Osteoblast (primary cell): ENCODE data around the gene C11orf42. TPM values are rescaled to one million over a fixed set of nuclear protein-coding genes. Genes with fewer than 3 reads are reported as not detected.

ENCODE experiments used
- DNase-seq: peaks from one replicate; pipeline ENCODE4 v3.0.0; 2011; ENCODE audit warnings: low spot score, mixed read lengths; ENCODE audit not compliant: insufficient read length; ENCODE audit errors: missing footprints
- H2AFZ ChIP-seq: 2 replicates; pipeline ENCODE4 v1.6.0; 2011; ENCODE audit warnings: mild to moderate bottlenecking, low read length
- H3K27ac ChIP-seq: 2 replicates; pipeline ENCODE4 v1.5.1; 2011; ENCODE audit warnings: mild to moderate bottlenecking, low read depth, low read length, moderate library complexity
- H3K27me3 ChIP-seq: 2 replicates; pipeline ENCODE4 v1.6.0; 2012; ENCODE audit warnings: mild to moderate bottlenecking, control low read depth, inconsistent platforms, low read length, moderate library complexity; ENCODE audit not compliant: insufficient read depth
- H3K36me3 ChIP-seq: 2 replicates; pipeline ENCODE4 v1.5.1; 2011; ENCODE audit warnings: mild to moderate bottlenecking, low read length, control low read depth, moderate library complexity; ENCODE audit not compliant: insufficient read depth
- H3K4me1 ChIP-seq: 2 replicates; pipeline ENCODE4 v1.5.1; 2011; ENCODE audit warnings: mild to moderate bottlenecking, low read length, control low read depth, moderate library complexity; ENCODE audit not compliant: insufficient read depth
- H3K4me2 ChIP-seq: 2 replicates; pipeline ENCODE4 v1.6.0; 2011; ENCODE audit warnings: mild to moderate bottlenecking, low read length; ENCODE audit not compliant: insufficient read depth
- H3K4me3 ChIP-seq: fragments of 200-600 bp; sonication (generic); 3 replicates; pipeline ENCODE4 v1.5.1; 2012; ENCODE audit warnings: mild to moderate bottlenecking, low read length, inconsistent platforms; ENCODE audit not compliant: insufficient read depth
- H3K79me2 ChIP-seq: 2 replicates; pipeline ENCODE4 v1.6.0; 2012; ENCODE audit warnings: mild to moderate bottlenecking, low read length, control low read depth, inconsistent platforms; ENCODE audit not compliant: insufficient read depth
- H3K9me3 ChIP-seq: 2 replicates; pipeline ENCODE4 v1.5.1; 2011; ENCODE audit warnings: low read depth, low read length, control low read depth
- H4K20me1 ChIP-seq: 2 replicates; pipeline ENCODE4 v1.6.0; 2012; ENCODE audit warnings: mild to moderate bottlenecking, low read length, control low read depth; ENCODE audit not compliant: insufficient read depth
- CTCF ChIP-seq: IDR thresholded peaks from 2 replicates; pipeline ENCODE4 v1.5.1; 2011; ENCODE audit warnings: mild to moderate bottlenecking, low read depth, low read length, moderate library complexity; ENCODE audit errors: extremely low read depth
- total RNA-seq: library from RNA; depleted of rRNA; stranded (reverse); fragments of >200 nt; gene quantifications from 2 replicates; pipeline ENCODE4 v1.2.3, GENCODE V29; 2012

C11orf42 gene
- total RNA-seq, 1 donor, result not detected

- Histone ChIP-seq H3K4me2 (peak overlapping the region; percentile 96), H3K27me3 (no peaks in the 10 kb centered on the region), H2AFZ (peak overlapping the region; percentile 98), H3K36me3 (no peaks in the 10 kb centered on the region), H4K20me1 (peaks cover 2% of the 10 kb centered on the region), H3K4me1 (peaks cover 11% of the 10 kb centered on the region), H3K9me3 (no peaks in the 10 kb centered on the region), H3K27ac (peak overlapping the region; percentile 93), H3K79me2 (peaks cover 54% of the 10 kb centered on the region), H3K4me3 (peak overlapping the region; percentile 98)
- peak; percentile 82 for DNase-seq
- no peak for TF ChIP-seq CTCF
Observed at GRCh38 chr11:6233984-6234386, 28.6 kb downstream of the C11orf42 start.

GRCh38 chr11:6234387-6235107, 29.2 kb downstream of the C11orf42 start, which contains the start of gene FHIP1B:
FHIP1B (minus strand) TSS chr11:6234636; CDS start chr11:6224516, 10,120 bp downstream.
- Histone ChIP-seq H3K27me3 (no peaks in the 10 kb centered on the region), H4K20me1 (no peaks in the 10 kb centered on the region), H3K27ac (peak within 1 kb of the TSS; percentile 93), H3K79me2 (peaks cover 49% of the 10 kb centered on the region), H2AFZ (peak within 1 kb of the TSS; percentile 100), H3K4me1 (peaks cover 11% of the 10 kb centered on the region), H3K4me2 (peak within 1 kb of the TSS; percentile 97), H3K4me3 (peak within 1 kb of the TSS; percentile 98), H3K9me3 (no peaks in the 10 kb centered on the region), H3K36me3 (no peaks in the 10 kb centered on the region)
- TF ChIP-seq CTCF, result no peak
- peak; percentile 99 for DNase-seq

DNA sequence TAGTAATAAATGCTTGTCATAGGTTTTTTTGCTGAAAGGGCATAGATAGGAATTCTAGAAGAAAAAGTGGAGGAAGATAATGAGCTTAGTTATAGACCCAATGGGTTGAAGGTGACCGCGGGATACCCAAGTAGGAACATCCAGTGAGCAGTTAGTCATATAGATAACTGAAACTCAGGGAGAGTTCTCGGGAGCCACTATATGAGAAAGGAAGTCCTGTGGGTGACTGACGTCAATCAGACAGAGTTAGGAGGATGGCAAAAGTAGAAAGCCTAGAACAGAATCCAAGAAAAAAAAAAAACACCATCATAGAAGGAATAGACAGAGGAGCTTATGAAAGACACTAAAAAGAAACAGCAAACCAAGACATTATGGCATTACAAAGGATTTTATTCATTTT, 31.9 kb downstream of the C11orf42 start:
- Histone ChIP-seq H3K4me2 (no peak overlapping the region), H4K20me1 (no peaks in the 10 kb centered on the region), H3K36me3 (no peaks in the 10 kb centered on the region), H3K9me3 (no peaks in the 10 kb centered on the region), H2AFZ (no peak overlapping the region), H3K27me3 (no peaks in the 10 kb centered on the region), H3K4me1 (peaks cover 11% of the 10 kb centered on the region), H3K4me3 (no peak overlapping the region), H3K27ac (no peak overlapping the region), H3K79me2 (peaks cover 22% of the 10 kb centered on the region)
- no peak for TF ChIP-seq CTCF
- DNase-seq, result no peak

GRCh38 chr11:6237761-6238302, 32.5 kb downstream of the C11orf42 start:
- Histone ChIP-seq H3K9me3 (no peaks in the 10 kb centered on the region), H3K79me2 (peaks cover 16% of the 10 kb centered on the region), H3K36me3 (no peaks in the 10 kb centered on the region), H3K27me3 (no peaks in the 10 kb centered on the region), H2AFZ (no peak overlapping the region), H3K27ac (no peak overlapping the region), H3K4me2 (no peak overlapping the region), H4K20me1 (no peaks in the 10 kb centered on the region), H3K4me3 (no peak overlapping the region), H3K4me1 (peaks cover 11% of the 10 kb centered on the region)
- DNase-seq, result no peak
- no peak for TF ChIP-seq CTCF
